Measurements from ENCODE around the gene FASTKD1.

DNA sequence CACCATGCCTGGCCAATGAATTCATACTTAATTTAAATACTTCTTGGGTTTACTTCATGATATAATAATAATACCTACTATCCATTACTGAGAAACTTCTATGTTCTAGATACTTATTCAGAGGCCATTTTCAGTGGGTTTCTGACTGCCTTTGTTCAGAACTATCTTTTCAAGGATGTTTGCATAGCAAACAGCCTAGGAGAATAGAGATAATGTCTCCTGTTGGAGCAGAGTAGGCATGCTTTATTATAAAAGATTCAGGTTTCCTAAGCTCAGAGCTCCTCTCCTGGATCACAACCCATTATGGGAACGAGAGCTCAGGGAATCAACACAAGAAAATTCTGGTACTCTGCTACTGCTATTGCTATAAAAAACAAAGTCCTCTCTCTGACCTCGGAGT lies 11.1 kb downstream of the FASTKD1 start:
- no peak for TF ChIP-seq POLR2A (IDR thresholded peaks at IDR 0.05)
- TF ChIP-seq, protein P1, sequence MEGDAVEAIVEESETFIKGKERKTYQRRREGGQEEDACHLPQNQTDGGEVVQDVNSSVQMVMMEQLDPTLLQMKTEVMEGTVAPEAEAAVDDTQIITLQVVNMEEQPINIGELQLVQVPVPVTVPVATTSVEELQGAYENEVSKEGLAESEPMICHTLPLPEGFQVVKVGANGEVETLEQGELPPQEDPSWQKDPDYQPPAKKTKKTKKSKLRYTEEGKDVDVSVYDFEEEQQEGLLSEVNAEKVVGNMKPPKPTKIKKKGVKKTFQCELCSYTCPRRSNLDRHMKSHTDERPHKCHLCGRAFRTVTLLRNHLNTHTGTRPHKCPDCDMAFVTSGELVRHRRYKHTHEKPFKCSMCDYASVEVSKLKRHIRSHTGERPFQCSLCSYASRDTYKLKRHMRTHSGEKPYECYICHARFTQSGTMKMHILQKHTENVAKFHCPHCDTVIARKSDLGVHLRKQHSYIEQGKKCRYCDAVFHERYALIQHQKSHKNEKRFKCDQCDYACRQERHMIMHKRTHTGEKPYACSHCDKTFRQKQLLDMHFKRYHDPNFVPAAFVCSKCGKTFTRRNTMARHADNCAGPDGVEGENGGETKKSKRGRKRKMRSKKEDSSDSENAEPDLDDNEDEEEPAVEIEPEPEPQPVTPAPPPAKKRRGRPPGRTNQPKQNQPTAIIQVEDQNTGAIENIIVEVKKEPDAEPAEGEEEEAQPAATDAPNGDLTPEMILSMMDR (IDR thresholded peaks at IDR 0.05), result no peak

All from lower leg skin (tissue), 3 donors.